Left lung (tissue), 10 donors: Measurements from ENCODE around the gene USP32. TPM values are rescaled to one million over a fixed set of nuclear protein-coding genes. Genes with fewer than 3 reads are reported as not detected.
A peak's percentile ranks its signal among the peaks of the same experiment; 100 is the strongest.

Source experiments
- ATAC-seq: fragments of 200-7000 bp; cut with Tn5 transposase; one replicate; pipeline ENCODE4 v1.9.1; 2020; ENCODE audit warnings: moderate library complexity
- DNase-seq, 4 donors: peaks; one replicate each; pipeline ENCODE4 v3.0.0-alpha.2; 2013 to 2020
- H3K27ac ChIP-seq, 2 donors: fragments of 200-600 bp; sonication (generic) in 1 of 2; one replicate each; pipeline versions ENCODE4 v1.5.0 to v1.8.0; 2020 to 2021
- H3K27me3 ChIP-seq, 2 donors: fragments of 200-600 bp; sonication (generic) in 1 of 2; one replicate each; pipeline versions ENCODE4 v1.5.0 to v1.8.0; 2020 to 2021
- H3K36me3 ChIP-seq, 2 donors: fragments of 200-600 bp; sonication (generic) in 1 of 2; one replicate each; pipeline versions ENCODE4 v1.5.0 to v1.8.0; 2020 to 2021
- H3K4me1 ChIP-seq, 2 donors: fragments of 200-600 bp; one replicate each; pipeline ENCODE4 v1.8.0; 2021
- H3K4me3 ChIP-seq, 2 donors: fragments of 200-600 bp; sonication (generic) in 1 of 2; one replicate each; pipeline versions ENCODE4 v1.5.0 to v1.8.0; 2020 to 2021; ENCODE audit warnings: mild to moderate bottlenecking in 1 of 2
- H3K9me3 ChIP-seq, 2 donors: fragments of 200-600 bp; sonication (generic) in 1 of 2; one replicate each; pipeline versions ENCODE4 v1.5.0 to v1.8.0; 2020 to 2021
- CTCF ChIP-seq, 2 donors: fragments of 200-600 bp; sonication (generic) in 1 of 2; IDR thresholded peaks; one replicate each; pipeline versions ENCODE4 v1.5.0 to v1.8.0; 2021; ENCODE audit warnings: antibody characterized with exemption in 2 of 2
- intact Hi-C, 2 donors: fragments of 100-400 bp; cut with DNase I; formaldehyde crosslinking; loops; one replicate each; pipeline versions ENCODE4 v1.11.2 to v1.14.2; 2022
- polyA plus RNA-seq, 6 donors: library from polyadenylated mRNA; unstranded; fragments of 120-200 nt; gene quantifications; one replicate each; pipeline ENCODE4 v1.2.1, GENCODE V29; 2013; ENCODE audit not compliant: insufficient read length in 6 of 6
- total RNA-seq, 2 donors: library from RNA; stranded (reverse); fragmentation: NEBNext Ultra II Directional; extraction: Animal tissue kit (Norgen Biotek cat#: 25700); gene quantifications; one replicate each; pipeline ENCODE4 v1.2.1, GENCODE V29; 2021
- donor health status: DM: no; HTN: yes; CAD: no.
- donor health status: DM: no; HTN: no; CAD: no.

USP32 gene
- total and polyA plus RNA-seq, 8 donors = 30.7 to 73.2 (median 37.7) TPM

GRCh38 chr17:60311936-60312335 lies 80.0 kb downstream of the USP32 start:
- no peak overlapping the region for H3K4me3 ChIP-seq
- DNase-seq (no peak), ATAC-seq (no peak)
- H3K36me3 ChIP-seq = peaks cover 0 to 10% of the 10 kb centered on the region in 2 donors
- H3K4me1 ChIP-seq = peaks cover 3 to 16% of the 10 kb centered on the region in 2 donors
- no peak for TF ChIP-seq CTCF (IDR thresholded peaks at IDR 0.05)
- no peak overlapping the region for H3K27ac ChIP-seq
- H3K9me3 ChIP-seq = no peaks in the 10 kb centered on the region
- intact Hi-C loops = no loop called here
- H3K27me3 ChIP-seq = no peaks in the 10 kb centered on the region

- Histone ChIP-seq H3K4me3 (no peak overlapping the region), H3K9me3 (no peaks in the 10 kb centered on the region), H3K27me3 (no peaks in the 10 kb centered on the region), H3K36me3 (peaks cover 0 to 10% of the 10 kb centered on the region in 2 donors), H3K27ac (no peak overlapping the region), H3K4me1 (peaks cover 3 to 17% of the 10 kb centered on the region in 2 donors)
- intact Hi-C loops = no loop called here
- ATAC-seq (no peak), DNase-seq (no peak)
- no peak for TF ChIP-seq CTCF (IDR thresholded peaks at IDR 0.05)
These were observed 80.7 kb downstream of the USP32 start for GRCh38 chr17:60311186-60311585.

GRCh38 chr17:60305141-60305540 lies 86.8 kb downstream of the USP32 start:
- TF ChIP-seq CTCF (IDR thresholded peaks at IDR 0.05) = no peak
- peak overlapping the region in 1 of 2 donors; percentile 39 for H3K27ac ChIP-seq
- peak in 1 of 4 donors; percentile 45 for DNase-seq
- no peak overlapping the region for H3K4me3 ChIP-seq
- H3K9me3 ChIP-seq = no peaks in the 10 kb centered on the region
- peak; percentile 87 for ATAC-seq
- H3K36me3 ChIP-seq = peaks cover 0 to 10% of the 10 kb centered on the region in 2 donors
- H3K27me3 ChIP-seq = no peaks in the 10 kb centered on the region
- intact Hi-C loops = no loop called here
- H3K4me1 ChIP-seq = peaks cover 0 to 46% of the 10 kb centered on the region in 2 donors

- Histone ChIP-seq H3K4me3 (no peak overlapping the region), H3K27ac (peak overlapping the region in 1 of 2 donors; percentile 39), H3K9me3 (no peaks in the 10 kb centered on the region), H3K36me3 (peaks cover 0 to 10% of the 10 kb centered on the region in 2 donors), H3K27me3 (no peaks in the 10 kb centered on the region), H3K4me1 (peaks cover 0 to 46% of the 10 kb centered on the region in 2 donors)
- intact Hi-C loops = no loop called here
- no peak for TF ChIP-seq CTCF (IDR thresholded peaks at IDR 0.05)
- ATAC-seq (no peak), DNase-seq (no peak)
These were observed 87.4 kb downstream of the USP32 start for GRCh38 chr17:60304502-60304901.

GRCh38 chr17:60303406-60304099 lies 88.4 kb downstream of the USP32 start:
- Histone ChIP-seq H3K9me3 (no peaks in the 10 kb centered on the region), H3K4me1 (peaks cover 0 to 46% of the 10 kb centered on the region in 2 donors), H3K27me3 (no peaks in the 10 kb centered on the region), H3K4me3 (no peak overlapping the region), H3K36me3 (peaks cover 0 to 10% of the 10 kb centered on the region in 2 donors), H3K27ac (peak overlapping the region in 1 of 2 donors; percentile 39)
- ATAC-seq (no peak), DNase-seq (no peak)
- intact Hi-C loops = no loop called here
- no peak for TF ChIP-seq CTCF (IDR thresholded peaks at IDR 0.05)
